Measurements from ENCODE around the gene CYTH1. TPM values are rescaled to one million over a fixed set of nuclear protein-coding genes. Genes with fewer than 3 reads are reported as not detected.

Gene CYTH1
- total and polyA plus RNA-seq, 7 experiments from 2014 or later = 297 to 452 (median 418) TPM

- POLR2A ChIA-PET = interaction anchor here (1.9 kb wide), 1 partner anchor 11 kb away, joined by 6 read pairs; no protein-coding TSS in a partner anchor
- Histone ChIP-seq H3K36me3 (ENCODE audit: control insufficient read depth in 2 of 3, insufficient read depth in 3 of 3, low read length in 3 of 3) (peaks cover 0 to 45% (median 11%) of the 10 kb centered on the region in 3 experiments), H3K4me3 (ENCODE audit: low read length) (no peak overlapping the region), H3K27me3 (ENCODE audit: control insufficient read depth in 2 of 2, insufficient read depth in 2 of 2, low read length in 2 of 2) (no peaks in the 10 kb centered on the region), H3K4me1 (ENCODE audit: control insufficient read depth in 2 of 2, insufficient read depth in 2 of 2, low read length in 2 of 2) (peaks cover 17 to 22% of the 10 kb centered on the region in 2 donors), H3K27ac (ENCODE audit: low read depth, low read length) (no peak overlapping the region), H3K9me3 (ENCODE audit: control insufficient read depth in 2 of 3, low read length in 3 of 3) (no peaks in the 10 kb centered on the region)
- Mint-ChIP-seq H3K9me3 (peaks cover 0 to 17% (median 0%) of the 10 kb centered on the region in 11 donors), H3K27ac (peak overlapping the region; percentile 25 to 91 (median 61)), H3K27me3 (no peaks in the 10 kb centered on the region), H3K36me3 (peaks cover 0 to 26% (median 16%) of the 10 kb centered on the region in 5 donors), H3K4me3 (peak overlapping the region in 6 of 10 donors; percentile 17 to 71 (median 31)), H3K4me1 (peaks cover 35 to 50% (median 39%) of the 10 kb centered on the region in 7 donors)
- intact Hi-C loops (cut with micrococcal nuclease) = loop anchor here in 1 of 2 donors (2.0 kb wide), 1 partner anchor 173 kb away; the partner anchor contains the start of gene USP36
- DNase-seq = no peak
- CTCF ChIA-PET = no interaction called here
- no peak for ATAC-seq
Measured at GRCh38 chr17:78667741-78668640, 114.1 kb downstream of the CYTH1 start.

- H3K4me1 Mint-ChIP-seq = peaks cover 35 to 49% (median 39%) of the 10 kb centered on the region in 7 donors
Measured at GRCh38 chr17:78667091-78667490, 115.0 kb downstream of the CYTH1 start.

GRCh38 chr17:78665952-78666920, 115.8 kb downstream of the CYTH1 start:
- DNase-seq (peak in 8 of 9 donors; percentile 41 to 70 (median 61)), ATAC-seq (peak; percentile 81)
- H3K4me3 Mint-ChIP-seq = peak overlapping the region; percentile 58 to 80 (median 72)

More at GRCh38 chr17:78667091-78667490, 115.0 kb downstream of the CYTH1 start:
- ChIA-PET POLR2A (interaction anchor here (0.6 to 1.9 kb wide), 6 partner anchors 8 to 1895 kb away, joined by 3 to 9 read pairs (median 5); no protein-coding TSS in a partner anchor), CTCF (no interaction called here)
- H3K4me1 ChIP-seq (ENCODE audit: control insufficient read depth in 2 of 2, insufficient read depth in 2 of 2, low read length in 2 of 2) = peaks cover 17 to 22% of the 10 kb centered on the region in 2 donors
- no peaks in the 10 kb centered on the region for H3K27me3 ChIP-seq (ENCODE audit: control insufficient read depth in 2 of 2, insufficient read depth in 2 of 2, low read length in 2 of 2)
- ATAC-seq (no peak), DNase-seq (no peak)
- Mint-ChIP-seq H3K9me3 (peaks cover 0 to 17% (median 0%) of the 10 kb centered on the region in 11 donors), H3K4me3 (peak overlapping the region in 5 of 10 donors; percentile 17 to 78 (median 71)), H3K27ac (peak overlapping the region; percentile 55 to 92 (median 86)), H3K27me3 (no peaks in the 10 kb centered on the region), H3K36me3 (peaks cover 0 to 18% (median 15%) of the 10 kb centered on the region in 5 donors)
- intact Hi-C loops (cut with micrococcal nuclease) = loop anchor here in 1 of 2 donors (2.0 kb wide), 1 partner anchor 174 kb away; the partner anchor contains the start of gene USP36
- no peaks in the 10 kb centered on the region for H3K9me3 ChIP-seq (ENCODE audit: control insufficient read depth in 2 of 3, low read length in 3 of 3)
- no peak overlapping the region for H3K4me3 ChIP-seq (ENCODE audit: low read length)
- H3K27ac ChIP-seq (ENCODE audit: low read depth, low read length) = no peak overlapping the region
- peaks cover 0 to 36% (median 2%) of the 10 kb centered on the region in 3 experiments for H3K36me3 ChIP-seq (ENCODE audit: control insufficient read depth in 2 of 3, insufficient read depth in 3 of 3, low read length in 3 of 3)

GRCh38 chr17:78665387-78665951, 116.6 kb downstream of the CYTH1 start:
- H3K27ac ChIP-seq (ENCODE audit: low read depth, low read length) = peak overlapping the region; percentile 7
- Mint-ChIP-seq H3K4me1 (peaks cover 30 to 48% (median 39%) of the 10 kb centered on the region in 7 donors), H3K9me3 (peaks cover 0 to 19% (median 0%) of the 10 kb centered on the region in 11 donors), H3K4me3 (peak overlapping the region; percentile 58 to 80 (median 72)), H3K27ac (peak overlapping the region; percentile 62 to 92 (median 86)), H3K36me3 (peaks cover 0 to 16% (median 14%) of the 10 kb centered on the region in 5 donors), H3K27me3 (no peaks in the 10 kb centered on the region)
- POLR2A ChIA-PET = interaction anchor here (0.6 to 1.9 kb wide), 8 partner anchors 10 to 379 kb away, joined by 3 to 6 read pairs (median 4); no protein-coding TSS in a partner anchor
- peak overlapping the region; percentile 2 for H3K4me3 ChIP-seq (ENCODE audit: low read length)
- peaks cover 0 to 23% (median 0%) of the 10 kb centered on the region in 3 experiments for H3K36me3 ChIP-seq (ENCODE audit: control insufficient read depth in 2 of 3, insufficient read depth in 3 of 3, low read length in 3 of 3)
- H3K4me1 ChIP-seq (ENCODE audit: control insufficient read depth in 2 of 2, insufficient read depth in 2 of 2, low read length in 2 of 2) = peaks cover 17 to 22% of the 10 kb centered on the region in 2 donors
- CTCF ChIA-PET = interaction anchor here (1.0 kb wide), 1 partner anchor 179 kb away, joined by 3 read pairs; no protein-coding TSS in a partner anchor
- H3K27me3 ChIP-seq (ENCODE audit: control insufficient read depth in 2 of 2, insufficient read depth in 2 of 2, low read length in 2 of 2) = no peaks in the 10 kb centered on the region
- ATAC-seq (peak; percentile 49), DNase-seq (peak in 1 of 9 donors; percentile 38)
- no peaks in the 10 kb centered on the region for H3K9me3 ChIP-seq (ENCODE audit: control insufficient read depth in 2 of 3, low read length in 3 of 3)
- intact Hi-C loops (cut with micrococcal nuclease) = no loop called here

More at GRCh38 chr17:78665952-78666920, 115.8 kb downstream of the CYTH1 start:
- Mint-ChIP-seq H3K27ac (peak overlapping the region; percentile 62 to 92 (median 86)), H3K36me3 (peaks cover 0 to 16% (median 15%) of the 10 kb centered on the region in 5 donors), H3K9me3 (peaks cover 0 to 17% (median 0%) of the 10 kb centered on the region in 11 donors), H3K4me1 (peaks cover 35 to 49% (median 39%) of the 10 kb centered on the region in 7 donors), H3K27me3 (no peaks in the 10 kb centered on the region)
- no peaks in the 10 kb centered on the region for H3K27me3 ChIP-seq (ENCODE audit: control insufficient read depth in 2 of 2, insufficient read depth in 2 of 2, low read length in 2 of 2)
- peak overlapping the region; percentile 2 for H3K4me3 ChIP-seq (ENCODE audit: low read length)
- no peaks in the 10 kb centered on the region for H3K9me3 ChIP-seq (ENCODE audit: control insufficient read depth in 2 of 3, low read length in 3 of 3)
- H3K27ac ChIP-seq (ENCODE audit: low read depth, low read length) = peak overlapping the region; percentile 5
- H3K4me1 ChIP-seq (ENCODE audit: control insufficient read depth in 2 of 2, insufficient read depth in 2 of 2, low read length in 2 of 2) = peaks cover 17 to 22% of the 10 kb centered on the region in 2 donors
- POLR2A ChIA-PET = interaction anchor here (0.6 to 1.9 kb wide), 11 partner anchors 9 to 1894 kb away, joined by 3 to 9 read pairs (median 5); no protein-coding TSS in a partner anchor
- CTCF ChIA-PET = interaction anchor here (1.0 kb wide), 1 partner anchor 178 kb away, joined by 3 read pairs; no protein-coding TSS in a partner anchor
- H3K36me3 ChIP-seq (ENCODE audit: control insufficient read depth in 2 of 3, insufficient read depth in 3 of 3, low read length in 3 of 3) = peaks cover 0 to 30% (median 0%) of the 10 kb centered on the region in 3 experiments
- intact Hi-C loops (cut with micrococcal nuclease) = loop anchor here in 1 of 2 donors (2.0 kb wide), 1 partner anchor 175 kb away; the partner anchor contains the start of gene USP36

GRCh38 chr17:78664476-78665386, 117.3 kb downstream of the CYTH1 start:
- H3K4me3 Mint-ChIP-seq = peak overlapping the region in 7 of 10 donors; percentile 29 to 76 (median 71)
- POLR2A ChIA-PET = interaction anchor here (0.7 to 1.0 kb wide), 2 partner anchors 155 to 1931 kb away, joined by 3 read pairs; no protein-coding TSS in a partner anchor

More at GRCh38 chr17:78664476-78665386, 117.3 kb downstream of the CYTH1 start:
- Mint-ChIP-seq H3K9me3 (peaks cover 0 to 20% (median 0%) of the 10 kb centered on the region in 11 donors), H3K27ac (peak overlapping the region in 7 of 9 donors; percentile 12 to 92 (median 67)), H3K4me1 (peaks cover 26 to 46% (median 39%) of the 10 kb centered on the region in 7 donors), H3K27me3 (no peaks in the 10 kb centered on the region), H3K36me3 (peaks cover 0 to 16% (median 14%) of the 10 kb centered on the region in 5 donors)
- intact Hi-C loops (cut with micrococcal nuclease) = no loop called here
- no peaks in the 10 kb centered on the region for H3K9me3 ChIP-seq (ENCODE audit: control insufficient read depth in 2 of 3, low read length in 3 of 3)
- H3K4me3 ChIP-seq (ENCODE audit: low read length) = no peak overlapping the region
- DNase-seq (no peak), ATAC-seq (no peak)
- CTCF ChIA-PET = interaction anchor here (1.0 to 1.9 kb wide), 2 partner anchors 44 to 180 kb away, joined by 3 to 4 read pairs; no protein-coding TSS in a partner anchor
- H3K27ac ChIP-seq (ENCODE audit: low read depth, low read length) = no peak overlapping the region
- H3K36me3 ChIP-seq (ENCODE audit: control insufficient read depth in 2 of 3, insufficient read depth in 3 of 3, low read length in 3 of 3) = peaks cover 0 to 15% (median 0%) of the 10 kb centered on the region in 3 experiments
- no peaks in the 10 kb centered on the region for H3K27me3 ChIP-seq (ENCODE audit: control insufficient read depth in 2 of 2, insufficient read depth in 2 of 2, low read length in 2 of 2)
- H3K4me1 ChIP-seq (ENCODE audit: control insufficient read depth in 2 of 2, insufficient read depth in 2 of 2, low read length in 2 of 2) = peaks cover 17 to 22% of the 10 kb centered on the region in 2 donors
